ENCODE data around the gene PEX11B. TPM values are rescaled to one million over a fixed set of nuclear protein-coding genes. Genes with fewer than 3 reads are reported as not detected.

PEX11B gene
- polyA plus RNA-seq, 1 of the 3 experiments (the other 2 are of a cell fraction) = 26.1 TPM

- Histone ChIP-seq H3K36me3 (replicated peaks in 1 of 2; ENCODE audit: control insufficient read depth in 1 of 2, insufficient read depth in 2 of 2, low read length in 1 of 2) (no peaks in the 10 kb centered on the region), H3K27ac (ENCODE audit: low read depth in 2 of 2, low read length in 1 of 2) (peak overlapping the region; percentile 94 to 98), H4K20me1 (ENCODE audit: insufficient read depth) (no peaks in the 10 kb centered on the region), H3K9ac (peak overlapping the region; percentile 57), H3K4me1 (ENCODE audit: control insufficient read depth in 1 of 2, insufficient read depth in 2 of 2, low read depth in 1 of 2, low read length in 1 of 2) (peaks cover 21 to 28% of the 10 kb centered on the region in 2 experiments), H3K4me2 (peak overlapping the region; percentile 79), H3K27me3 (ENCODE audit: insufficient read depth) (no peaks in the 10 kb centered on the region), H2AFZ (ENCODE audit: low read depth) (peak overlapping the region; percentile 86), H3K9me2 (no peaks in the 10 kb centered on the region), H3K9me3 (no peaks in the 10 kb centered on the region), H3F3A (replicated peaks; ENCODE audit: insufficient read depth) (peaks cover 20% of the 10 kb centered on the region), H3K4me3 (ENCODE audit: low read depth in 2 of 2, low read length in 1 of 2) (0 out of 4 replicates have a peak overlapping the region, but pooled peaks of 1 of the 2 experiments have one; percentile 31), H3K79me2 (ENCODE audit: insufficient read depth) (no peaks in the 10 kb centered on the region)
- no peak for DNase-seq
- ChIA-PET CTCF (interaction anchor here (0.6 to 11.0 kb wide), 37 partner anchors 10 to 155 kb away, joined by 3 to 281 read pairs (median 9); partner anchors contain the start of genes ANKRD34A, HJV, ITGA10 and NUDT17), POLR2A (interaction anchor here (0.7 to 1.3 kb wide), 2 partner anchors 18 to 32 kb away, joined by 4 to 5 read pairs; partner anchors contain the start of gene PIAS3)
- WGBS (ENCODE audit: low lambda C conversion rate) = 8% methylated on average over 1 of the region's 1 CpG
- TF ChIP-seq RAD21 (IDR thresholded peaks at IDR 0.05; ENCODE audit: low read length) = no peak
- no peak for TF ChIP-seq CTCF (IDR thresholded peaks at IDR 0.05)
- TF ChIP-seq RXRA (IDR thresholded peaks at IDR 0.05; ENCODE audit: borderline replicate concordance, low read depth) = no peak
- no peak for TF ChIP-seq FOXJ3 (CRISPR knock-in tag; IDR thresholded peaks at IDR 0.05)
- peak; percentile 40 for TF ChIP-seq NFIC (IDR thresholded peaks at IDR 0.05; ENCODE audit: borderline replicate concordance)
- no peak for TF ChIP-seq GABPA (IDR thresholded peaks at IDR 0.05; ENCODE audit: low read depth)
- peak; percentile 32; the same call in 1 of the 2 replicates for TF ChIP-seq PBX3 (IDR thresholded peaks at IDR 0.05)
- no peak for TF ChIP-seq SIN3A (IDR thresholded peaks at IDR 0.05; ENCODE audit: borderline replicate concordance, low read depth, low read length)
- no peak for TF ChIP-seq RFX5 (IDR thresholded peaks at IDR 0.05; ENCODE audit: low read length)
Measured at GRCh38 chr1:145891143-145891542, 27.4 kb downstream of the PEX11B start.

DNA sequence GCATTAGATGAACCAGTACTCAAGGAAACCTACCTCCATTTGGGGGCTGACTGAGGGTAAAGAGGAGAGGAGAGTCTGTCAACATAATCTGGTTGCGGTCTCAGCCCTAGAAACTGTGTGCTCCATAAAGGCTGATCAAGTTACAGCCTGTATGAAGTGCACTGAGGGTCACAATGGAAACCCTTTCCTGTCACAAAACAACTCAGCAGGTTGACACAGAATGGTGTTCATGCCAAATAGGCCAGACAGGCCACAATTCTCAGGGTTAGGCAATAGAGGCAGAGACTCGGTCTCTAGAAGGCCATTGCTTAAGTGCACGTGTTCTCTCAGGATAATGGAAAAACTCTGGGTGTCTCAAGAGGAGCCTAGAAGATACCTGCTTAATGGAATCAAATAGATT is 28.8 kb downstream of the PEX11B start:
- H3K9me2 ChIP-seq = no peaks in the 10 kb centered on the region
- H3K9me3 ChIP-seq = no peaks in the 10 kb centered on the region
- DNase-seq = no peak
- H4K20me1 ChIP-seq (ENCODE audit: insufficient read depth) = no peaks in the 10 kb centered on the region
- peaks cover 21% of the 10 kb centered on the region for H3F3A ChIP-seq (replicated peaks; ENCODE audit: insufficient read depth)
- POLR2A ChIA-PET = interaction anchor here (0.6 kb wide), 1 partner anchor 68 kb away, joined by 3 read pairs; the partner anchor contains the start of gene LIX1L
- CTCF ChIA-PET = interaction anchor here (4.0 to 11.0 kb wide), 3 partner anchors 22 to 117 kb away, joined by 29 to 281 read pairs (median 45); partner anchors contain the start of genes ITGA10, NUDT17 and PEX11B
- no peak overlapping the region for H3K4me3 ChIP-seq (ENCODE audit: low read depth in 2 of 2, low read length in 1 of 2)
- H3K4me1 ChIP-seq (ENCODE audit: control insufficient read depth in 1 of 2, insufficient read depth in 2 of 2, low read depth in 1 of 2, low read length in 1 of 2) = peaks cover 24 to 36% of the 10 kb centered on the region in 2 experiments
- no peak overlapping the region for H2AFZ ChIP-seq (ENCODE audit: low read depth)
- no peak overlapping the region for H3K4me2 ChIP-seq
- 86% methylated on average over 3 of the region's 3 CpGs for WGBS (ENCODE audit: low lambda C conversion rate)
- no peak overlapping the region for H3K9ac ChIP-seq
- H3K27me3 ChIP-seq (ENCODE audit: insufficient read depth) = no peaks in the 10 kb centered on the region
- H3K36me3 ChIP-seq (replicated peaks in 1 of 2; ENCODE audit: control insufficient read depth in 1 of 2, insufficient read depth in 2 of 2, low read length in 1 of 2) = no peaks in the 10 kb centered on the region
- no peak overlapping the region; a peak in 1 of 4 replicates for H3K27ac ChIP-seq (ENCODE audit: low read depth in 2 of 2, low read length in 1 of 2)
- no peaks in the 10 kb centered on the region for H3K79me2 ChIP-seq (ENCODE audit: insufficient read depth)
- TF ChIP-seq RCOR1 (IDR thresholded peaks at IDR 0.05; ENCODE audit: low read length) = no peak
- no peak for TF ChIP-seq NFIC (IDR thresholded peaks at IDR 0.05; ENCODE audit: borderline replicate concordance)
- TF ChIP-seq FOSL2 (IDR thresholded peaks at IDR 0.05; ENCODE audit: borderline replicate concordance, low read depth) = no peak
- no peak for TF ChIP-seq MAX (IDR thresholded peaks at IDR 0.05; ENCODE audit: low read depth)
- TF ChIP-seq YY1 (IDR thresholded peaks at IDR 0.05; ENCODE audit: low read depth) = no peak
- no peak for TF ChIP-seq RXRA (IDR thresholded peaks at IDR 0.05; ENCODE audit: borderline replicate concordance, low read depth)
- no peak for TF ChIP-seq RAD21 (IDR thresholded peaks at IDR 0.05; ENCODE audit: low read length)
- TF ChIP-seq USF1 (IDR thresholded peaks at IDR 0.05; ENCODE audit: borderline replicate concordance, low read depth) = no peak
- no peak for TF ChIP-seq TCF12 (IDR thresholded peaks at IDR 0.05)
- TF ChIP-seq GATA2 (CRISPR knock-in tag; IDR thresholded peaks at IDR 0.05) = no peak
- no peak for TF ChIP-seq REST (IDR thresholded peaks at IDR 0.05; ENCODE audit: low read depth, low read length)
- TF ChIP-seq ELF1 (IDR thresholded peaks at IDR 0.05) = no peak
- no peak for TF ChIP-seq SIN3A (IDR thresholded peaks at IDR 0.05; ENCODE audit: borderline replicate concordance, low read depth, low read length)
- no peak for TF ChIP-seq RFX5 (IDR thresholded peaks at IDR 0.05; ENCODE audit: low read length)
- TF ChIP-seq FOXM1 (IDR thresholded peaks at IDR 0.05; ENCODE audit: low read depth) = no peak
- TF ChIP-seq EP300 (IDR thresholded peaks at IDR 0.05; ENCODE audit: borderline replicate concordance in 1 of 2, low read depth in 1 of 2, low read length in 1 of 2) = no peak
